ENCODE data around the gene KCTD16. TPM values are rescaled to one million over a fixed set of nuclear protein-coding genes. Genes with fewer than 3 reads are reported as not detected.

The KCTD16 gene
- total and polyA plus RNA-seq, 2 experiments from 2014 or later: 0.02 to 0.76 TPM

- no peaks in the 10 kb centered on the region for H3K79me2 ChIP-seq (replicated peaks; ENCODE audit: insufficient read depth)
- H3K27ac ChIP-seq (ENCODE audit: low read depth): no peak overlapping the region
- Mint-ChIP-seq H3K27me3 (ENCODE audit: insufficient read depth, low read depth, poor library complexity) (no peaks in the 10 kb centered on the region), H3K36me3 (ENCODE audit: low read depth) (no peaks in the 10 kb centered on the region), H3K4me1 (no peaks in the 10 kb centered on the region), H3K4me3 (no peak overlapping the region), H3K27ac (no peak overlapping the region), H3K9me3 (no peaks in the 10 kb centered on the region)
- H3F3A ChIP-seq (replicated peaks; ENCODE audit: low read depth): no peaks in the 10 kb centered on the region
- no peak for ATAC-seq
- H3K4me1 ChIP-seq (ENCODE audit: insufficient read depth): no peaks in the 10 kb centered on the region
- H3K9me2 ChIP-seq (ENCODE audit: insufficient read depth): no peaks in the 10 kb centered on the region
- no peak for DNase-seq (ENCODE audit: low spot score)
- no peaks in the 10 kb centered on the region for H3K36me3 ChIP-seq (ENCODE audit: insufficient read depth)
- no peak overlapping the region for H3K4me3 ChIP-seq
- H3K4me2 ChIP-seq: no peak overlapping the region
- no peaks in the 10 kb centered on the region for H4K20me1 ChIP-seq (replicated peaks; ENCODE audit: insufficient read depth)
- no peaks in the 10 kb centered on the region for H3K27me3 ChIP-seq (ENCODE audit: insufficient read depth)
- no peak for TF ChIP-seq ZNF114 (CRISPR knock-in tag; IDR thresholded peaks at IDR 0.05)
- no peak for TF ChIP-seq JUNB (IDR thresholded peaks at IDR 0.05; ENCODE audit: unreplicated experiment)
- no peak for TF ChIP-seq POLR2AphosphoS5 (IDR thresholded peaks at IDR 0.05; ENCODE audit: low read depth)
- no peak for TF ChIP-seq REST (IDR thresholded peaks at IDR 0.05; ENCODE audit: unreplicated experiment)
- no peak for TF ChIP-seq EZH2 (IDR thresholded peaks at IDR 0.05; ENCODE audit: low read depth, unreplicated experiment)
- no peak for TF ChIP-seq NANOG (IDR thresholded peaks at IDR 0.05; ENCODE audit: borderline replicate concordance)
- no peak for TF ChIP-seq EZH2phosphoT487 (IDR thresholded peaks at IDR 0.05; ENCODE audit: unreplicated experiment)
- no peak overlapping the region for H2AFZ ChIP-seq
Observed at GRCh38 chr5:144473650-144474049, 303.0 kb downstream of the KCTD16 start.

- no peaks in the 10 kb centered on the region for H3K9me3 Mint-ChIP-seq
- Histone ChIP-seq H3K4me3 (no peak overlapping the region), H3K27me3 (ENCODE audit: insufficient read depth) (no peaks in the 10 kb centered on the region), H3K4me2 (no peak overlapping the region), H3K4me1 (ENCODE audit: insufficient read depth) (0 out of 2 replicates have a peak, but pooled peaks cover 3% of the 10 kb centered on the region), H3K79me2 (replicated peaks; ENCODE audit: insufficient read depth) (no peaks in the 10 kb centered on the region), H3K36me3 (ENCODE audit: insufficient read depth) (no peaks in the 10 kb centered on the region), H4K20me1 (replicated peaks; ENCODE audit: insufficient read depth) (no peaks in the 10 kb centered on the region), H2AFZ (no peak overlapping the region), H3K9me2 (ENCODE audit: insufficient read depth) (no peaks in the 10 kb centered on the region), H3K27ac (ENCODE audit: low read depth) (no peak overlapping the region), H3F3A (replicated peaks; ENCODE audit: low read depth) (no peaks in the 10 kb centered on the region)
- no peak for ATAC-seq
- no peak overlapping the region for H3K4me3 Mint-ChIP-seq
- no peaks in the 10 kb centered on the region for H3K36me3 Mint-ChIP-seq (ENCODE audit: low read depth)
- H3K4me1 Mint-ChIP-seq: peaks cover 4% of the 10 kb centered on the region; the same call in 2 of the 3 replicates
- no peak for DNase-seq (ENCODE audit: low spot score)
- H3K27me3 Mint-ChIP-seq (ENCODE audit: insufficient read depth, low read depth, poor library complexity): no peaks in the 10 kb centered on the region
- no peak overlapping the region for H3K27ac Mint-ChIP-seq
- no peak for TF ChIP-seq STAT1 (IDR thresholded peaks at IDR 0.05; ENCODE audit: unreplicated experiment)
- no peak for TF ChIP-seq CTCF (conservative IDR thresholded peaks at IDR 0.05; ENCODE audit: low read depth in 2 of 2)
- no peak for TF ChIP-seq ZNF114 (CRISPR knock-in tag; IDR thresholded peaks at IDR 0.05)
- TF ChIP-seq CREB1 (CRISPR knock-in tag; IDR thresholded peaks at IDR 0.05; ENCODE audit: low read depth): no peak
- no peak for TF ChIP-seq REST (IDR thresholded peaks at IDR 0.05; ENCODE audit: unreplicated experiment)
- TF ChIP-seq EZH2 (IDR thresholded peaks at IDR 0.05; ENCODE audit: low read depth, unreplicated experiment): no peak
- TF ChIP-seq ETS1 (IDR thresholded peaks at IDR 0.05): no peak
- no peak for TF ChIP-seq JUNB (IDR thresholded peaks at IDR 0.05; ENCODE audit: unreplicated experiment)
- TF ChIP-seq POLR2AphosphoS5 (IDR thresholded peaks at IDR 0.05; ENCODE audit: low read depth): no peak
- TF ChIP-seq ZNF331 (CRISPR knock-in tag; IDR thresholded peaks at IDR 0.05; ENCODE audit: low read depth): no peak
- TF ChIP-seq EZH2phosphoT487 (IDR thresholded peaks at IDR 0.05; ENCODE audit: unreplicated experiment): no peak
Observed at GRCh38 chr5:144478565-144478964, 307.9 kb downstream of the KCTD16 start.
